Skeletal muscle tissue (tissue), 4 donors: ENCODE measurements around the gene SLCO1A2. TPM values are rescaled to one million over a fixed set of nuclear protein-coding genes. Genes with fewer than 3 reads are reported as not detected.

Source experiments
- H3K27ac ChIP-seq: one replicate; pipeline ENCODE4 v1.7.0; 2013; ENCODE audit warnings: mild to moderate bottlenecking, low read depth, low read length, inconsistent platforms
- H3K27me3 ChIP-seq, 3 donors: one replicate each; pipeline ENCODE4 v1.7.0; 2013; ENCODE audit warnings: low read length in 3 of 3; ENCODE audit not compliant: control insufficient read depth in 3 of 3, insufficient read depth in 3 of 3
- H3K36me3 ChIP-seq, 3 donors: one replicate each; pipeline ENCODE4 v1.7.0; 2013; ENCODE audit warnings: low read length in 3 of 3; ENCODE audit not compliant: control insufficient read depth in 3 of 3, insufficient read depth in 3 of 3
- H3K4me1 ChIP-seq, 3 donors: one replicate each; pipeline ENCODE4 v1.7.0; 2013; ENCODE audit warnings: low read length in 3 of 3, mild to moderate bottlenecking in 3 of 3; ENCODE audit not compliant: control insufficient read depth in 3 of 3, insufficient read depth in 3 of 3
- H3K4me3 ChIP-seq, 3 donors: one replicate each; pipeline ENCODE4 v1.7.0; 2013; ENCODE audit warnings: low read length in 3 of 3
- H3K9ac ChIP-seq, 3 donors: one replicate each; pipeline ENCODE4 v1.7.0; 2013; ENCODE audit warnings: low read length in 3 of 3, mild to moderate bottlenecking in 3 of 3, moderate library complexity in 2 of 3, low read depth in 1 of 3
- H3K9me3 ChIP-seq, 3 donors: one replicate each; pipeline ENCODE4 v1.7.0; 2013; ENCODE audit warnings: low read length in 3 of 3; ENCODE audit not compliant: control insufficient read depth in 3 of 3
- total RNA-seq: library from RNA; depleted of rRNA; stranded (reverse); fragments of >200 nt; gene quantifications from one replicate; pipeline ENCODE4 v1.2.3, GENCODE V29; 2014
- donor health status: Osteomylitis.

The SLCO1A2 gene
- total RNA-seq, 1 donor from 2014 or later: not detected

- Histone ChIP-seq H3K36me3 (no peaks in the 10 kb centered on the region), H3K9me3 (no peaks in the 10 kb centered on the region), H3K27ac (no peak overlapping the region), H3K4me3 (no peak overlapping the region), H3K4me1 (no peaks in the 10 kb centered on the region), H3K9ac (no peak overlapping the region), H3K27me3 (no peaks in the 10 kb centered on the region)
These were observed 3.9 kb downstream of the SLCO1A2 start for GRCh38 chr12:21330682-21331253.

GRCh38 chr12:21328578-21328977 is 6.1 kb downstream of the SLCO1A2 start:
- Histone ChIP-seq H3K36me3 (no peaks in the 10 kb centered on the region), H3K27me3 (no peaks in the 10 kb centered on the region), H3K4me1 (no peaks in the 10 kb centered on the region), H3K27ac (no peak overlapping the region), H3K4me3 (no peak overlapping the region), H3K9me3 (no peaks in the 10 kb centered on the region), H3K9ac (no peak overlapping the region)

GRCh38 chr12:21324551-21324950 is 10.2 kb downstream of the SLCO1A2 start:
- no peak overlapping the region for H3K27ac ChIP-seq
- H3K36me3 ChIP-seq: no peaks in the 10 kb centered on the region
- H3K9me3 ChIP-seq: no peaks in the 10 kb centered on the region
- no peaks in the 10 kb centered on the region for H3K27me3 ChIP-seq
- H3K4me3 ChIP-seq: no peak overlapping the region
- H3K4me1 ChIP-seq: no peaks in the 10 kb centered on the region
- H3K9ac ChIP-seq: no peak overlapping the region

GRCh38 chr12:21323736-21324135 is 11.0 kb downstream of the SLCO1A2 start:
- Histone ChIP-seq H3K4me3 (no peak overlapping the region), H3K4me1 (no peaks in the 10 kb centered on the region), H3K27ac (no peak overlapping the region), H3K27me3 (no peaks in the 10 kb centered on the region), H3K9me3 (no peaks in the 10 kb centered on the region), H3K9ac (no peak overlapping the region), H3K36me3 (no peaks in the 10 kb centered on the region)

- H3K27ac ChIP-seq: no peak overlapping the region
- no peaks in the 10 kb centered on the region for H3K27me3 ChIP-seq
- H3K4me3 ChIP-seq: no peak overlapping the region
- H3K9ac ChIP-seq: no peak overlapping the region
- no peaks in the 10 kb centered on the region for H3K36me3 ChIP-seq
- H3K4me1 ChIP-seq: no peaks in the 10 kb centered on the region
- no peaks in the 10 kb centered on the region for H3K9me3 ChIP-seq
These were observed 25.9 kb downstream of the SLCO1A2 start for GRCh38 chr12:21308785-21309184.

GRCh38 chr12:21305661-21306060 is 29.1 kb downstream of the SLCO1A2 start:
- no peak overlapping the region for H3K27ac ChIP-seq
- H3K4me3 ChIP-seq: no peak overlapping the region
- no peaks in the 10 kb centered on the region for H3K9me3 ChIP-seq
- no peaks in the 10 kb centered on the region for H3K4me1 ChIP-seq
- no peaks in the 10 kb centered on the region for H3K27me3 ChIP-seq
- H3K9ac ChIP-seq: no peak overlapping the region
- H3K36me3 ChIP-seq: no peaks in the 10 kb centered on the region

GRCh38 chr12:21300632-21301031 is 34.1 kb downstream of the SLCO1A2 start:
- Histone ChIP-seq H3K4me3 (no peak overlapping the region), H3K27me3 (no peaks in the 10 kb centered on the region), H3K36me3 (no peaks in the 10 kb centered on the region), H3K27ac (no peak overlapping the region), H3K9me3 (no peaks in the 10 kb centered on the region), H3K4me1 (no peaks in the 10 kb centered on the region), H3K9ac (no peak overlapping the region)

GRCh38 chr12:21296751-21297406 is 37.8 kb downstream of the SLCO1A2 start:
- Histone ChIP-seq H3K9ac (no peak overlapping the region), H3K9me3 (no peaks in the 10 kb centered on the region), H3K27ac (no peak overlapping the region), H3K36me3 (no peaks in the 10 kb centered on the region), H3K4me3 (no peak overlapping the region), H3K27me3 (no peaks in the 10 kb centered on the region), H3K4me1 (no peaks in the 10 kb centered on the region)

GRCh38 chr12:21296348-21296747 is 38.4 kb downstream of the SLCO1A2 start:
- Histone ChIP-seq H3K4me3 (no peak overlapping the region), H3K27me3 (no peaks in the 10 kb centered on the region), H3K9ac (no peak overlapping the region), H3K4me1 (no peaks in the 10 kb centered on the region), H3K27ac (no peak overlapping the region), H3K9me3 (no peaks in the 10 kb centered on the region), H3K36me3 (no peaks in the 10 kb centered on the region)

GRCh38 chr12:21294176-21294575 is 40.5 kb downstream of the SLCO1A2 start:
- H3K36me3 ChIP-seq: no peaks in the 10 kb centered on the region
- H3K27ac ChIP-seq: no peak overlapping the region
- no peak overlapping the region for H3K4me3 ChIP-seq
- H3K9ac ChIP-seq: no peak overlapping the region
- H3K4me1 ChIP-seq: no peaks in the 10 kb centered on the region
- no peaks in the 10 kb centered on the region for H3K9me3 ChIP-seq
- H3K27me3 ChIP-seq: no peaks in the 10 kb centered on the region
